Measurements from ENCODE around the gene LMLN. TPM values are rescaled to one million over a fixed set of nuclear protein-coding genes. Genes with fewer than 3 reads are reported as not detected.
"Not testable (repeated sequence)": the region's sequence is repeated elsewhere in the genome, so short reads cannot be mapped to it uniquely, and the experiment has no call there.

The LMLN gene
- 3.1 and 3.4 TPM in 2 replicates for total RNA-seq (2014; rRNA removed; shearing (Covaris generic))
- 5.8 and 6.2 TPM in 2 replicates for polyA plus RNA-seq (2016; fragmentation: Nextera tagmentation; extraction: Ambion mirVana)

GRCh38 chr3:197959891-197960693 is at the start of gene LMLN:
Gene LMLN (plus strand): TSS chr3:197960217. CDS start chr3:197960246, 29 bp downstream.
- H3K36me3 ChIP-seq (ENCODE audit: low read depth), result peaks cover 20% of the 10 kb centered on the region
- no peaks in the 10 kb centered on the region for H3K27me3 ChIP-seq (replicated peaks; ENCODE audit: insufficient read depth)
- in situ Hi-C loops (cut with MboI), result no loop called here
- peak; percentile 99 for DNase-seq
- TF ChIP-seq EZH2phosphoT487 (IDR thresholded peaks at IDR 0.05; ENCODE audit: insufficient read depth, low read depth), result no peak
- no peak for TF ChIP-seq EZH2 (IDR thresholded peaks at IDR 0.05; ENCODE audit: insufficient read depth, poor library complexity, severe bottlenecking)
- H3F3A ChIP-seq (ENCODE audit: insufficient read depth), result peaks cover 54% of the 10 kb centered on the region
- H3K9me3 ChIP-seq (ENCODE audit: low read depth), result no peaks in the 10 kb centered on the region
- H3K9ac ChIP-seq, result peak within 1 kb of the TSS; percentile 89
- H4K20me1 ChIP-seq (ENCODE audit: insufficient read depth), result peaks cover 7% of the 10 kb centered on the region; the same call in 1 of the 2 replicates
- H3K79me2 ChIP-seq (ENCODE audit: insufficient read depth), result peaks cover 7% of the 10 kb centered on the region; the same call in 1 of the 2 replicates
- 0 to 1% methylated on average over 52 to 62 of the region's 62 CpGs for WGBS, 2 experiments (ENCODE audit: low coverage in 1 of 2, low lambda C conversion rate in 2 of 2, missing lambda C conversion rate in 2 of 2)
- H2AFZ ChIP-seq, result peak within 1 kb of the TSS; percentile 91
- H3K9me2 ChIP-seq (ENCODE audit: insufficient read depth), result no peaks in the 10 kb centered on the region
- H3K4me2 ChIP-seq (ENCODE audit: unreplicated experiment), result peak within 1 kb of the TSS; percentile 90
- 0 out of 2 replicates have a peak, but pooled peaks cover 13% of the 10 kb centered on the region for H3K4me1 ChIP-seq (ENCODE audit: insufficient read depth)
- peak within 1 kb of the TSS; percentile 81 for H3K4me3 ChIP-seq
- peak within 1 kb of the TSS; percentile 87 for H3K27ac ChIP-seq

DNA sequence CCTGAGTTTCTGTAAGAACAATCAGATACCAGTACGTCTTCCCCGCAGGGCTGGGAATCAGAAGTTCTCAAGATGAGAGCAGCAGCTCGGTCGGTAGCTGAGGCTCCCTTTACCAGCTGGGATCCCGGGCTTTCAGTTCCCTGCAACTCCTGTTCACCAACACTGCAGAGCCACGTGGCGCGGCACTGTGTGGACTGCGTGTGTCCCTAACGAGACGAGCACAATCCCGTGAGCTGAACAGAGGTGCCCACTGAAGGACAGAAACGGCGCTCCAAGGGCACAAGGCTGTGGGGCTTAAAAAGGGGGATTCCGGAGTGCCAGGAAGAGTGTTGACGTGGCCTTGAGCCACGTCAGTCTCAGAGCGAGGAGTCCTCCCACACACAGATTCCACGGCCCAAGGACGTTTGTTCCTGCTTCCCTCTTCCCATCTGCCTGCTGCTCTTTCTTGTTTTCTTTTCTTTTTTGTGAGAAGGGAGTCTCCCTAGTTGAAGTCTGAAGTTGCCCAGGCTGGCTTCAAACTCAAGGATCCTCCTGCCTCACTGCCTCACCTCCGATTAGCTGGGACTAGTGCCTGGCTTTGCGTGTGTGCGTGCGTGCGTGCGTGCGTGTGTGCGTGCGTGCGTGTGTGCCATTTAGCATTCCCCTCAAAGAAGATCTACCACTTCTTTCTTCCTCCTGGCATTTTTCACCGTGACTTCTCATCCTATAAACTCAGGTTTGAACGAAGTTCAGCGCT is 47.1 kb upstream of the LMLN start:
- Histone ChIP-seq H2AFZ (no peak overlapping the region), H3K4me2 (ENCODE audit: unreplicated experiment) (no peak overlapping the region)

GRCh38 chr3:197913641-197914380 is 46.2 kb upstream of the LMLN start:
- Histone ChIP-seq H3K9me3 (ENCODE audit: low read depth) (no peaks in the 10 kb centered on the region), H3K27me3 (replicated peaks; ENCODE audit: insufficient read depth) (no peaks in the 10 kb centered on the region), H3K9ac (no peak overlapping the region), H3K4me1 (ENCODE audit: insufficient read depth) (no peaks in the 10 kb centered on the region), H3K4me3 (no peak overlapping the region), H4K20me1 (ENCODE audit: insufficient read depth) (no peaks in the 10 kb centered on the region), H3K9me2 (ENCODE audit: insufficient read depth) (no peaks in the 10 kb centered on the region), H3K4me2 (ENCODE audit: unreplicated experiment) (no peak overlapping the region), H3K36me3 (ENCODE audit: low read depth) (no peaks in the 10 kb centered on the region), H3F3A (ENCODE audit: insufficient read depth) (peaks cover 7% of the 10 kb centered on the region; the same call in 1 of the 2 replicates), H2AFZ (no peak overlapping the region), H3K79me2 (ENCODE audit: insufficient read depth) (no peaks in the 10 kb centered on the region), H3K27ac (no peak overlapping the region)
- no peak for TF ChIP-seq EZH2 (IDR thresholded peaks at IDR 0.05; ENCODE audit: insufficient read depth, poor library complexity, severe bottlenecking)
- no peak for TF ChIP-seq EZH2phosphoT487 (IDR thresholded peaks at IDR 0.05; ENCODE audit: insufficient read depth, low read depth)
- in situ Hi-C loops (cut with MboI), result no loop called here
- no peak for DNase-seq
- WGBS, 2 experiments (ENCODE audit: low coverage in 1 of 2, low lambda C conversion rate in 2 of 2, missing lambda C conversion rate in 2 of 2), result 95 to 97% methylated on average over 12 of the region's 12 CpGs

More for the DNA sequence above, 47.1 kb upstream of the LMLN start:
- H3F3A ChIP-seq (ENCODE audit: insufficient read depth), result peaks cover 13% of the 10 kb centered on the region; the same call in 1 of the 2 replicates
- no peaks in the 10 kb centered on the region for H3K79me2 ChIP-seq (ENCODE audit: insufficient read depth)
- DNase-seq, result no peak
- H3K4me3 ChIP-seq, result no peak overlapping the region
- in situ Hi-C loops (cut with MboI), result no loop called here
- H3K4me1 ChIP-seq (ENCODE audit: insufficient read depth), result peaks cover 2% of the 10 kb centered on the region; the same call in 1 of the 2 replicates
- H4K20me1 ChIP-seq (ENCODE audit: insufficient read depth), result no peaks in the 10 kb centered on the region
- no peaks in the 10 kb centered on the region for H3K9me2 ChIP-seq (ENCODE audit: insufficient read depth)
- H3K27ac ChIP-seq, result no peak overlapping the region
- TF ChIP-seq EZH2phosphoT487 (IDR thresholded peaks at IDR 0.05; ENCODE audit: insufficient read depth, low read depth), result no peak
- no peak for TF ChIP-seq EZH2 (IDR thresholded peaks at IDR 0.05; ENCODE audit: insufficient read depth, poor library complexity, severe bottlenecking)
- no peak overlapping the region for H3K9ac ChIP-seq
- no peaks in the 10 kb centered on the region for H3K9me3 ChIP-seq (ENCODE audit: low read depth)
- no peaks in the 10 kb centered on the region for H3K36me3 ChIP-seq (ENCODE audit: low read depth)
- WGBS, 2 experiments (ENCODE audit: low coverage in 1 of 2, low lambda C conversion rate in 2 of 2, missing lambda C conversion rate in 2 of 2), result 84% methylated on average over 28 to 33 of the region's 33 CpGs
- H3K27me3 ChIP-seq (replicated peaks; ENCODE audit: insufficient read depth), result no peaks in the 10 kb centered on the region

GRCh38 chr3:197921429-197922275 is 38.4 kb upstream of the LMLN start:
- WGBS, 2 experiments (ENCODE audit: low coverage in 1 of 2, low lambda C conversion rate in 2 of 2, missing lambda C conversion rate in 2 of 2), result 91 to 96% methylated on average over 11 to 24 of the region's 24 CpGs
- H3K4me1 ChIP-seq (ENCODE audit: insufficient read depth); H3K4me3 ChIP-seq; H3F3A ChIP-seq (ENCODE audit: insufficient read depth); H3K27ac ChIP-seq; H3K36me3 ChIP-seq (ENCODE audit: low read depth); H3K27me3 ChIP-seq (replicated peaks; ENCODE audit: insufficient read depth); DNase-seq; H3K9me3 ChIP-seq (ENCODE audit: low read depth); H4K20me1 ChIP-seq (ENCODE audit: insufficient read depth); H3K79me2 ChIP-seq (ENCODE audit: insufficient read depth); in situ Hi-C loops (cut with MboI); H3K4me2 ChIP-seq (ENCODE audit: unreplicated experiment); H3K9me2 ChIP-seq (ENCODE audit: insufficient read depth); H2AFZ ChIP-seq; H3K9ac ChIP-seq: not testable (repeated sequence)
